ENCODE results near the gene ALMS1. TPM values are rescaled to one million over a fixed set of nuclear protein-coding genes. Genes with fewer than 3 reads are reported as not detected.

The ALMS1 gene
- polyA plus RNA-seq, 1 of the 3 experiments (the other 2 are of a cell fraction) = 7.0 TPM

DNA sequence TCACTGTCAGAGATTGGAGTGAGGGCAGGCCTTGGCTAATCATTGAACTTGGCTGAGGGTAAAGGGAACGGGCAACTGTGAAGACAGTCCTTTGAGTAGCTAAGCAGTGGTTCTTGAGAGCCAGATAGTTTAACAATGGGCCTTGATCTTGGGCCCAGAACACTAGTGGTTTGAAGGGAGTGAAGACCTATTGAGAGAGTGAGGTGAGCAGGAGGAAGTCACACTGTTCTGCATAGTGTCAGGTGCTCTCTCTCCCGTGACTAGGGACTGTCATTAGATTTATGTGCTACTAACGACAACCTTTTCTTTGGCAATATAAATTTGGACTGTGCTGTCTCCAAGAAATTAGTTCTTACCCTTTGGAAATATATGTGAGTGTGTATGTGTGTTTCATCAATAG is 44.6 kb upstream of the ALMS1 start:
- DNase-seq = no peak
- no peaks in the 10 kb centered on the region for H3K9me3 ChIP-seq
- WGBS (ENCODE audit: low lambda C conversion rate) = 20% methylated on average over 3 of the region's 3 CpGs

More for the DNA sequence above, 44.6 kb upstream of the ALMS1 start:
- Histone ChIP-seq H3K27me3 (ENCODE audit: insufficient read depth) (peaks cover 10% of the 10 kb centered on the region; the same call in 1 of the 2 replicates), H3K9ac (no peak overlapping the region), H4K20me1 (ENCODE audit: insufficient read depth) (no peaks in the 10 kb centered on the region), H3K36me3 (replicated peaks in 1 of 2; ENCODE audit: control insufficient read depth in 1 of 2, insufficient read depth in 2 of 2, low read length in 1 of 2) (no peaks in the 10 kb centered on the region), H3K9me2 (no peaks in the 10 kb centered on the region), H3K4me1 (ENCODE audit: control insufficient read depth in 1 of 2, insufficient read depth in 2 of 2, low read depth in 1 of 2, low read length in 1 of 2) (no peaks in the 10 kb centered on the region; a peak in 1 of 4 replicates), H2AFZ (ENCODE audit: low read depth) (no peak overlapping the region), H3F3A (replicated peaks; ENCODE audit: insufficient read depth) (no peaks in the 10 kb centered on the region), H3K4me3 (ENCODE audit: low read depth in 2 of 2, low read length in 1 of 2) (no peak overlapping the region), H3K79me2 (ENCODE audit: insufficient read depth) (no peaks in the 10 kb centered on the region), H3K27ac (ENCODE audit: low read depth in 2 of 2, low read length in 1 of 2) (no peak overlapping the region), H3K4me2 (no peak overlapping the region)
- CTCF ChIA-PET = no interaction called here
- POLR2A ChIA-PET = no interaction called here
- TF ChIP-seq GABPA (IDR thresholded peaks at IDR 0.05; ENCODE audit: low read depth) (no peak), EZH2phosphoT487 (IDR thresholded peaks at IDR 0.05; ENCODE audit: borderline replicate concordance, low read depth) (no peak), EP300 (IDR thresholded peaks at IDR 0.05; ENCODE audit: borderline replicate concordance in 1 of 2, low read depth in 1 of 2, low read length in 1 of 2) (no peak), RXRA (IDR thresholded peaks at IDR 0.05; ENCODE audit: borderline replicate concordance, low read depth) (no peak), GATA2 (CRISPR knock-in tag; IDR thresholded peaks at IDR 0.05) (no peak), FOXM1 (IDR thresholded peaks at IDR 0.05; ENCODE audit: low read depth) (no peak), JUND (IDR thresholded peaks at IDR 0.05) (no peak), RAD21 (IDR thresholded peaks at IDR 0.05; ENCODE audit: low read length) (no peak), YY1 (IDR thresholded peaks at IDR 0.05; ENCODE audit: low read depth) (no peak), MEF2A (IDR thresholded peaks at IDR 0.05; ENCODE audit: borderline replicate concordance, low read depth) (no peak), SIN3A (IDR thresholded peaks at IDR 0.05; ENCODE audit: borderline replicate concordance, low read depth, low read length) (no peak), RFX5 (IDR thresholded peaks at IDR 0.05; ENCODE audit: low read length) (no peak), NFIC (IDR thresholded peaks at IDR 0.05; ENCODE audit: borderline replicate concordance) (no peak), ELF1 (IDR thresholded peaks at IDR 0.05) (no peak)
- TF ChIP-seq, protein P1, sequence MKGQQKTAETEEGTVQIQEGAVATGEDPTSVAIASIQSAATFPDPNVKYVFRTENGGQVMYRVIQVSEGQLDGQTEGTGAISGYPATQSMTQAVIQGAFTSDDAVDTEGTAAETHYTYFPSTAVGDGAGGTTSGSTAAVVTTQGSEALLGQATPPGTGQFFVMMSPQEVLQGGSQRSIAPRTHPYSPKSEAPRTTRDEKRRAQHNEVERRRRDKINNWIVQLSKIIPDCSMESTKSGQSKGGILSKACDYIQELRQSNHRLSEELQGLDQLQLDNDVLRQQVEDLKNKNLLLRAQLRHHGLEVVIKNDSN (IDR thresholded peaks at IDR 0.05; ENCODE audit: borderline replicate concordance, low read depth) = no peak
- TF ChIP-seq, protein P2, sequence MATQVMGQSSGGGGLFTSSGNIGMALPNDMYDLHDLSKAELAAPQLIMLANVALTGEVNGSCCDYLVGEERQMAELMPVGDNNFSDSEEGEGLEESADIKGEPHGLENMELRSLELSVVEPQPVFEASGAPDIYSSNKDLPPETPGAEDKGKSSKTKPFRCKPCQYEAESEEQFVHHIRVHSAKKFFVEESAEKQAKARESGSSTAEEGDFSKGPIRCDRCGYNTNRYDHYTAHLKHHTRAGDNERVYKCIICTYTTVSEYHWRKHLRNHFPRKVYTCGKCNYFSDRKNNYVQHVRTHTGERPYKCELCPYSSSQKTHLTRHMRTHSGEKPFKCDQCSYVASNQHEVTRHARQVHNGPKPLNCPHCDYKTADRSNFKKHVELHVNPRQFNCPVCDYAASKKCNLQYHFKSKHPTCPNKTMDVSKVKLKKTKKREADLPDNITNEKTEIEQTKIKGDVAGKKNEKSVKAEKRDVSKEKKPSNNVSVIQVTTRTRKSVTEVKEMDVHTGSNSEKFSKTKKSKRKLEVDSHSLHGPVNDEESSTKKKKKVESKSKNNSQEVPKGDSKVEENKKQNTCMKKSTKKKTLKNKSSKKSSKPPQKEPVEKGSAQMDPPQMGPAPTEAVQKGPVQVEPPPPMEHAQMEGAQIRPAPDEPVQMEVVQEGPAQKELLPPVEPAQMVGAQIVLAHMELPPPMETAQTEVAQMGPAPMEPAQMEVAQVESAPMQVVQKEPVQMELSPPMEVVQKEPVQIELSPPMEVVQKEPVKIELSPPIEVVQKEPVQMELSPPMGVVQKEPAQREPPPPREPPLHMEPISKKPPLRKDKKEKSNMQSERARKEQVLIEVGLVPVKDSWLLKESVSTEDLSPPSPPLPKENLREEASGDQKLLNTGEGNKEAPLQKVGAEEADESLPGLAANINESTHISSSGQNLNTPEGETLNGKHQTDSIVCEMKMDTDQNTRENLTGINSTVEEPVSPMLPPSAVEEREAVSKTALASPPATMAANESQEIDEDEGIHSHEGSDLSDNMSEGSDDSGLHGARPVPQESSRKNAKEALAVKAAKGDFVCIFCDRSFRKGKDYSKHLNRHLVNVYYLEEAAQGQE (IDR thresholded peaks at IDR 0.05; ENCODE audit: low read depth, low read length) = no peak
- TF ChIP-seq, protein P3, sequence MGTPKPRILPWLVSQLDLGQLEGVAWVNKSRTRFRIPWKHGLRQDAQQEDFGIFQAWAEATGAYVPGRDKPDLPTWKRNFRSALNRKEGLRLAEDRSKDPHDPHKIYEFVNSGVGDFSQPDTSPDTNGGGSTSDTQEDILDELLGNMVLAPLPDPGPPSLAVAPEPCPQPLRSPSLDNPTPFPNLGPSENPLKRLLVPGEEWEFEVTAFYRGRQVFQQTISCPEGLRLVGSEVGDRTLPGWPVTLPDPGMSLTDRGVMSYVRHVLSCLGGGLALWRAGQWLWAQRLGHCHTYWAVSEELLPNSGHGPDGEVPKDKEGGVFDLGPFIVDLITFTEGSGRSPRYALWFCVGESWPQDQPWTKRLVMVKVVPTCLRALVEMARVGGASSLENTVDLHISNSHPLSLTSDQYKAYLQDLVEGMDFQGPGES (IDR thresholded peaks at IDR 0.05; ENCODE audit: low read depth, low read length) = no peak
- TF ChIP-seq, protein P4, sequence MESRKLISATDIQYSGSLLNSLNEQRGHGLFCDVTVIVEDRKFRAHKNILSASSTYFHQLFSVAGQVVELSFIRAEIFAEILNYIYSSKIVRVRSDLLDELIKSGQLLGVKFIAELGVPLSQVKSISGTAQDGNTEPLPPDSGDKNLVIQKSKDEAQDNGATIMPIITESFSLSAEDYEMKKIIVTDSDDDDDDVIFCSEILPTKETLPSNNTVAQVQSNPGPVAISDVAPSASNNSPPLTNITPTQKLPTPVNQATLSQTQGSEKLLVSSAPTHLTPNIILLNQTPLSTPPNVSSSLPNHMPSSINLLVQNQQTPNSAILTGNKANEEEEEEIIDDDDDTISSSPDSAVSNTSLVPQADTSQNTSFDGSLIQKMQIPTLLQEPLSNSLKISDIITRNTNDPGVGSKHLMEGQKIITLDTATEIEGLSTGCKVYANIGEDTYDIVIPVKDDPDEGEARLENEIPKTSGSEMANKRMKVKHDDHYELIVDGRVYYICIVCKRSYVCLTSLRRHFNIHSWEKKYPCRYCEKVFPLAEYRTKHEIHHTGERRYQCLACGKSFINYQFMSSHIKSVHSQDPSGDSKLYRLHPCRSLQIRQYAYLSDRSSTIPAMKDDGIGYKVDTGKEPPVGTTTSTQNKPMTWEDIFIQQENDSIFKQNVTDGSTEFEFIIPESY (IDR thresholded peaks at IDR 0.05; ENCODE audit: borderline replicate concordance, low read depth) = no peak
- TF ChIP-seq, protein P5, sequence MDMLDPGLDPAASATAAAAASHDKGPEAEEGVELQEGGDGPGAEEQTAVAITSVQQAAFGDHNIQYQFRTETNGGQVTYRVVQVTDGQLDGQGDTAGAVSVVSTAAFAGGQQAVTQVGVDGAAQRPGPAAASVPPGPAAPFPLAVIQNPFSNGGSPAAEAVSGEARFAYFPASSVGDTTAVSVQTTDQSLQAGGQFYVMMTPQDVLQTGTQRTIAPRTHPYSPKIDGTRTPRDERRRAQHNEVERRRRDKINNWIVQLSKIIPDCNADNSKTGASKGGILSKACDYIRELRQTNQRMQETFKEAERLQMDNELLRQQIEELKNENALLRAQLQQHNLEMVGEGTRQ (IDR thresholded peaks at IDR 0.05; ENCODE audit: borderline replicate concordance, low read depth, low read length) = no peak
